NCI-H2227 treated with DMSO at 0.1 percent for 48 hours (cell line): ENCODE results near the gene ST8SIA4.

Experiments used
- DNase-seq: peaks from one replicate; lab custom pipeline; 2025; lab: John Stamatoyannopoulos, UW

Gene ST8SIA4

DNA sequence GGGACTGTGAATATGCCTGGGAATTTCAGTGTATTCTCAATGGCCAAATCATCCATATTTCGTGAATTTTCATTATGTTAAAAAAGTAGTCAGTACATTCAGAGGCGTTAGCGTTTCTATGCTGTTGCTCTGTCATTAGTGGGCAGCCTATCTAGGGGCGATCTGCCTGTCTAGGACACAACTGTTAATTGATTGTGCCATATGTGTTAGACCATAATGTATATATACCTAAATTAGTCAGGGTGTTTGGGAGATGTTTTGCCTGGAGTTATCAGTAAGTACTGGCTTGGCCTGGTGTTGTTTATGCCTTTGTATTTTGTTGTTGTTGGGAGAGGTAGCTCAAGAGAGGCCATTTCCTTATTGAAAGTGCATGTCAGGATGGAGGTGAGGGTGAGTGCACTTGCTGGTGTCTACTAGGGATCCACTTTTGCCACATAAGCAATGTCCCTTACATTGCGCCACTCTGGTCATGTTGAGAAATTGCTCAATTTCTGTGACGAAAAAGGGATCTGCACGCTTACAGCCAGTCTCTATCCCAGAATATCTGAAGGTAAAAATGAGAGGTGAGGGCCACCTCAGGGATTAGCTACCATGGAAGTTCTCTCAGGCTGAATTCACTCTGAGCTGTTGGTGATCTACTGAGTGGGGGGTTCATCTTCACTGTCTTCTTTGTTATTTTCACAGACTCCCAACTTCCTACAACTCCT lies 123.3 kb downstream of the ST8SIA4 start:
- DNase-seq = no peak

- no peak for DNase-seq
Measured at GRCh38 chr5:100777680-100778300, 125.3 kb downstream of the ST8SIA4 start.

DNA sequence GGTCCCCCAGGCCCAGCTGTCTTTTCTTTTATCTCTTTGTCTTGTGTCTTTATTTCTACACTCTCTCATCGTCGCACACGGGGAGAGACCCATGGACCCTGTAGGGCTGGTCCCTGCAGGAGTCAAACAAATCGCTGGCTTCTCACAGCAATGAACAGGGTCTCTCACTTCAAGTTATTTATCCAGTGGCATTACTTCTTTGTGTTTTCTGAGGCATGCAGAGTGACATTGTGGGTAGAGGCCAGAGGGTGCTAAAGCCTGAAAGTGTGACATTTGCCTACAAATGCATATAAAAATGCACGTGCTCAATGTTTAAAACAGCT lies 127.6 kb downstream of the ST8SIA4 start:
- no peak for DNase-seq

GRCh38 chr5:100772548-100772947 lies 130.5 kb downstream of the ST8SIA4 start:
- DNase-seq = no peak

- DNase-seq = no peak
Measured at GRCh38 chr5:100772006-100772405, 131.1 kb downstream of the ST8SIA4 start.

DNA sequence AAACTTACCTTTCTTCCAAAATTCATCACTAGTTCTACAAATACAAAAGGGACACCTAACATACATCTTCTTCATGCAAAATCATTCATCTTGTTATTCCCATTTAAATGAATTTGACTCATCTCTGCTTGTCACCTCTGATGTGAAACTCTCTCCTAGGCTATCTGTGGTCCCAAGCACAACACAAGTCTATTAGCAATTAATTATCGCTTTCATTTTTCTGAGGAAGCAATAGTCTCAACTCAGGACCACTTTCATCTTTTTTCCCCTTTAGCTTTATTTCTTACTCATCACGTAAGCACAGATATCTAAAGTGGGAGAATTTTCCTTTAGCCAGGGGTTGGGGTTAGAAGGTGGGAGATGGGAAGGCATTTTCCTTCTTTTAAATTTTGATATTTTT lies 131.9 kb downstream of the ST8SIA4 start:
- no peak for DNase-seq

DNA sequence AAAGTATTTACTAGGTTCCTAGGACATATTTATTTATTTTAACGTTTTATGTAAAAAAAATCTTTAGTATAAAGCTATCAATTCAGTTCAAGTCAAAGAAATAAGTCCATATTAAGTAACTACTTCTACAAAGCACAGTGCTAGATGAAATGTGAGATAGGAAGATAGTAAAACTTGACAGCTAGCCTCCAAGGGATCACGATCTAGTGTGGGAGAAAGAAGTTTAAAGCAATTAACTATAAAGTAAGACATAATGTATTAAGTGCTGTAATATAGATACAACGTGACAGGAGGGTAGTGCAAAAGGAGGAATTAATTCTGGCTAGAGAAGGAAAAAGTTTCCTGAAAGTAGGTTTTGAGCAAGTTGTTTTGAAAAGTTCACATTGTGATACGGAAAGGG lies 134.9 kb downstream of the ST8SIA4 start:
- no peak for DNase-seq

GRCh38 chr5:100762995-100763394 lies 140.1 kb downstream of the ST8SIA4 start:
- DNase-seq = no peak

DNA sequence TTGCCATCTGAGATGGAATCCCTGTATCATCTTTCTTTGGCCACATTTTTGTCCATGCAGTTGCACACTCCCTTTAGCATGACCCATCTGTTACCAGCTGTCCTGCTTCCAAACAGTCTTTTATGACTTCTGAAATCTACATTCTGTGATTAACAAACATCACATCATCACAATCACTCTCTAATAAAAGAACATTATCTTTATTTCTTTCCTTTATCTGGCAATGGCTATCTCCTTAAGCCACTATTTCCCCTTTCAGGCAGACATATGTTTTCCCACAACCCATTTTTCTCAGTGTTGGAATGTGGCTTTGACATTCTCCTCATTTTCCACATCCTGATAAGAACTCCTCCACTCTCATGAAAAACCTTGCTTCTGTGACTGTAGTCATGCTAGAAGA lies 141.0 kb downstream of the ST8SIA4 start:
- DNase-seq = no peak

- DNase-seq = no peak
Measured at GRCh38 chr5:100761192-100761591, 141.9 kb downstream of the ST8SIA4 start.

- DNase-seq = no peak
Measured at GRCh38 chr5:100760688-100761087, 142.4 kb downstream of the ST8SIA4 start.

- DNase-seq = no peak
Measured at GRCh38 chr5:100758780-100759179, 144.3 kb downstream of the ST8SIA4 start.

DNA sequence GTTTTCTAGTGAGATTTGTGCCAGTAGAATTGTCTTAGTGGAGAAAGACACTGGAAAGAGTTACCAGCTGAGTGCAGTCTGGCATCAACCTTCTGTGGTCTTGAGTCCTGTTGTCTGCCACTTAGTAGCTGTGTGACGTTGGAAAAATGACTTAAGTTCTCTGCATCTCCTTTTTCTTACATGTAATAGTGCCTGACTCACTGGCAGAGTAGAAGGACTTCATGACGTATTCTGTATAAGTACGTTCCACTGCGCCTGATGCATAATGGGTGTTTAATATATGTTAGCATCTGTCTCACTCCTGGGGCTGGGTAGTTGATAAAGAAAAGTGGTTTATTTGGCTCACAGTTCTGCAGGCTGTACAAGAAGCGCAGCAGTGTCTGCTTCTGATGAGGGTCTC lies 144.8 kb downstream of the ST8SIA4 start:
- DNase-seq = no peak

DNA sequence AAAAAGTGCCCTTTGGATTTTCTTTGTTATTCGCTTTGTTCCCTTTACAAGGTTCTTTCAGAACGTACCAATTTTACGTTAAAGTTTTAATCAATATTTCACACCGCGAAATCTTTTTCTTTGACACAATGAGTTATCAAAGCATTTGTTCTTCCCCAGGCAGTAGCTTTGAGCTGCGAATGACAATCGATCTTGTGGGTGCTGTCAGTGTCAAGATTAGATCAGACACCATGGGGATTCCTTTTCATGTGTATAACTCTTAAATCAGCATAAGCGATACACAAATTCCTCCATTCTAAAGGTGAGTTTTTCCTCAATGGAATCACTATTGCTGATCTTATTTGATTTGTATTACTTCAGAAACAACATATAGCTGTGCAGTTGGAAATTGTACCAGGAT lies 145.5 kb downstream of the ST8SIA4 start:
- DNase-seq = no peak
